Prostate gland (tissue), 2 donors: ENCODE measurements around the gene TUBB1. TPM values are rescaled to one million over a fixed set of nuclear protein-coding genes. Genes with fewer than 3 reads are reported as not detected.

ENCODE experiments used
- DNase-seq: peaks from one replicate; pipeline ENCODE4 v3.0.0-alpha.2; 2019; ENCODE audit warnings: low spot score
- H3K27ac ChIP-seq, 2 donors: fragments of 200-600 bp; sonication (generic); 2 replicates each; pipeline ENCODE4 v1.5.1; 2017 to 2019
- H3K27me3 ChIP-seq: fragments of 200-600 bp; sonication (generic); replicated peaks from 2 replicates; pipeline ENCODE4 v1.5.1; 2019; ENCODE audit not compliant: insufficient read depth
- H3K36me3 ChIP-seq, 2 donors: fragments of 200-600 bp; sonication (generic); 1 replicate in 1 of 2; 2 replicates in 1 of 2; pipeline versions ENCODE4 v1.5.1 to v1.8.1; 2017 to 2019
- H3K4me1 ChIP-seq: fragments of 200-600 bp; sonication (generic); replicated peaks from 2 replicates; pipeline ENCODE4 v1.5.1; 2019
- H3K4me3 ChIP-seq, 2 donors: fragments of 200-600 bp; sonication (generic); 2 replicates each; pipeline ENCODE4 v1.5.1; 2017 to 2019
- H3K9me3 ChIP-seq: fragments of 200-600 bp; sonication (generic); 2 replicates; pipeline ENCODE4 v1.5.1; 2017
- POLR2A ChIP-seq: fragments of 450-650 bp; IDR thresholded peaks from one replicate; pipeline ENCODE4 v1.6.1; 2016; ENCODE audit warnings: antibody characterized with exemption, mild to moderate bottlenecking
- POLR2AphosphoS5 ChIP-seq: sonication (generic); formaldehyde crosslinking; IDR thresholded peaks from one replicate; pipeline ENCODE4 v1.6.1; 2017; ENCODE audit warnings: antibody characterized with exemption
- WGBS: methylation state at CpG from one replicate; pipeline ENCODE4 v1.1.5; 2018; 5-methylcytosine and 5-hydroxymethylcytosine counted together
- intact Hi-C: fragments of 100-400 bp; cut with DNase I; formaldehyde crosslinking; loops from one replicate; pipeline ENCODE4 v1.14.2; 2022
- total RNA-seq, 2 donors: library from RNA; depleted of rRNA; stranded (reverse); fragments of >200 nt; gene quantifications; one replicate each; pipeline ENCODE4 v1.1.0, GENCODE V29; 2016
- TF ChIP-seq, protein P1 (sequence below), 4 experiments: fragments of 200-600 bp in 2 of 4; fragments of 450-650 bp in 2 of 4; sonication (generic) in 2 of 4; IDR thresholded peaks; 1 replicate in 3 of 4; 2 replicates in 1 of 4; pipeline ENCODE4 v1.5.1; 2016 to 2019; ENCODE audit warnings: antibody characterized with exemption in 4 of 4, mild to moderate bottlenecking in 2 of 4, moderate library complexity in 2 of 4

Gene TUBB1
- total RNA-seq, 2 donors from 2014 or later = not detected

DNA sequence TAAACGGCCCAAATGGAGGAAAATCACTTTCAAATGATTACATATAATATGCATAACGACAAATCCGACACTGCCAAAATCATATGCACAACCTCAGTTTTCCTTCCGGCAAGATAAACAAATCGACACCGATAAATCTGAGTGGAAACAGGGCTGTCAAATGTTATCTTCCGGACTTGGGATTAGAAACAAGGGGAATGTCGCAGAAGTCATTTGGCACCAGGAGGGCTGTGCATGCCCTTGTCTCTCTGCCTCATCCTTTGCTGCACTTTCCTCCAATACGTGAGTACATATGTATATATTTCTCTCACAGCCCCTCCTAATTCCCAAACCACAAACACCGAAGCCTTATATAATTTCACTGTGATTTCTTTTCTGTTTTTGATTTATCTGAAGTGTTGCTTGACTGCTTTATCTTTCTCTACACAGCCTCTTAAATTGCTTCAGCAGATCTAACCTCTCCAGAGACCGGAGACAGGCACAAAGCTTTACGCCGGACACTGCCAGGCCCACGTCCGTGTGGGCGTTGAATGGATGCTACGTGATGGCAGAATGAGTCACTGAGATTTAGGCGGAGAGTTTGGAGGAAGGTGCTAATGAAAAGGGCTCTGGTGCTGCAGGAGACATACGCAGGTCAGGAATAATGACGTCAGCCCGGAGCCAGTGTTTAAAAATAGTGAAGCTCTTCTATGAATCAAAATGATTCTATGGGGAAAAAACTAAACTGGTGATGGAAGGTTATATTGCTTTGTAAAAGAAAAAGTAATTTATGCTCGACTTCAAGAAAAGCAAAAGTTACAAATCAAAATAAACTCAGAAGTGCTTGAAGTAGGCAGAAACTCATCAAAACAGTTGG is 44.4 kb downstream of the TUBB1 start:
- Histone ChIP-seq H3K27ac (no peak overlapping the region), H3K9me3 (no peaks in the 10 kb centered on the region), H3K36me3 (no peaks in the 10 kb centered on the region), H3K27me3 (no peaks in the 10 kb centered on the region), H3K4me3 (no peak overlapping the region), H3K4me1 (no peaks in the 10 kb centered on the region)
- no peak for TF ChIP-seq POLR2A
- TF ChIP-seq POLR2AphosphoS5 = no peak
- TF ChIP-seq, protein P1, sequence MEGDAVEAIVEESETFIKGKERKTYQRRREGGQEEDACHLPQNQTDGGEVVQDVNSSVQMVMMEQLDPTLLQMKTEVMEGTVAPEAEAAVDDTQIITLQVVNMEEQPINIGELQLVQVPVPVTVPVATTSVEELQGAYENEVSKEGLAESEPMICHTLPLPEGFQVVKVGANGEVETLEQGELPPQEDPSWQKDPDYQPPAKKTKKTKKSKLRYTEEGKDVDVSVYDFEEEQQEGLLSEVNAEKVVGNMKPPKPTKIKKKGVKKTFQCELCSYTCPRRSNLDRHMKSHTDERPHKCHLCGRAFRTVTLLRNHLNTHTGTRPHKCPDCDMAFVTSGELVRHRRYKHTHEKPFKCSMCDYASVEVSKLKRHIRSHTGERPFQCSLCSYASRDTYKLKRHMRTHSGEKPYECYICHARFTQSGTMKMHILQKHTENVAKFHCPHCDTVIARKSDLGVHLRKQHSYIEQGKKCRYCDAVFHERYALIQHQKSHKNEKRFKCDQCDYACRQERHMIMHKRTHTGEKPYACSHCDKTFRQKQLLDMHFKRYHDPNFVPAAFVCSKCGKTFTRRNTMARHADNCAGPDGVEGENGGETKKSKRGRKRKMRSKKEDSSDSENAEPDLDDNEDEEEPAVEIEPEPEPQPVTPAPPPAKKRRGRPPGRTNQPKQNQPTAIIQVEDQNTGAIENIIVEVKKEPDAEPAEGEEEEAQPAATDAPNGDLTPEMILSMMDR (IDR thresholded peaks at IDR 0.05) = no peak
- WGBS = 51% methylated on average over 22 of the region's 22 CpGs
- no peak for DNase-seq
- intact Hi-C loops = no loop called here

DNA sequence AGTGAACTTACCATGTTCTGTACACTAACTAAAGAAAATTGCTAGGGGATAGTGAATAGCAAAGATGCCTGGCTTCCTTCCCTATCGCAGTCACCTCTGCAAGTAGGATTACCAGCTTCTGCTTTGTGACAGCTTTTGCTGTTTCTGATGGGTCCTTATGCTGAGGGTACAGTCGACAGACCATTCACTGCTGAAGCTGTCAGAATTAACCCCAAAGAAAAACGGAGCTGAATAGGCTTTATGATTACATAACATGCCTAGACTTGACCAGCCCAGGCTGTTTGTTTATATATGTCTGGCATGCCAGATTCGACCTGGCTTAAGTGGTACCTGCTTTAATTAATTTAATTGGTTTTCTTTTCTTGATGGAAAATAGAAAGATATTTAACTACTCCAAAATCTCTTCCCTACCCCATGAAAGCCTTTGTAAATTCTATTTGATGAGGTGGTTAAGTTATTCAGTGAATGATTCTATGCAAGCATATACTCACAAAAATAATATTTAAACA is 45.0 kb downstream of the TUBB1 start:
- intact Hi-C loops = no loop called here
- H3K36me3 ChIP-seq = no peaks in the 10 kb centered on the region
- no peaks in the 10 kb centered on the region for H3K27me3 ChIP-seq
- no peak overlapping the region for H3K4me3 ChIP-seq
- no peak for DNase-seq
- no peaks in the 10 kb centered on the region for H3K4me1 ChIP-seq
- TF ChIP-seq POLR2AphosphoS5 (no peak), POLR2A (no peak)
- H3K27ac ChIP-seq = no peak overlapping the region
- H3K9me3 ChIP-seq = no peaks in the 10 kb centered on the region
- 20% methylated on average over 4 of the region's 4 CpGs for WGBS

DNA sequence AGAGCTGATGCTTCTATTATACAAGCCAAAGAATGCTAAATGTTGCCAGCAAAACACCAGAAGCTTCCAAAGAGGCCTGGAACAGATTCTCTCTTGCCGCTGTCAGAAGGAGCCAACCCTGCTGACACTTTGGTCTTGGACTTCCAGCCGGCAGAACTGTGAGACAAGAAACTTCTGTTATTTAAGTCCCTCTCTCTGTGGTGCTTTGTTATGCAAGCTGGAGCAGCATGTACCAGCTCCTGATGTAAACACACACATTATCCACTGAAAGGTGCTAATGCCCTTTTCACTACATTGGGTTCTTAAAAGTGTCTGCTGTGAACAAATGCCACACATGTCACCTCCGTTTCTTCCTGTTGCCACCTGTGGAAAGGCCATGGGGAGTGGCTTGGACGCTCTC is 49.3 kb downstream of the TUBB1 start:
- TF ChIP-seq, protein P1 (IDR thresholded peaks at IDR 0.05) = no peak
- no peak for TF ChIP-seq POLR2A
- TF ChIP-seq POLR2AphosphoS5 = no peak
- H3K4me3 ChIP-seq = no peak overlapping the region
- no peaks in the 10 kb centered on the region for H3K27me3 ChIP-seq
- no peak for DNase-seq
- WGBS = 67% methylated on average over 4 of the region's 4 CpGs
- no peak overlapping the region for H3K27ac ChIP-seq
- H3K9me3 ChIP-seq = no peaks in the 10 kb centered on the region
- no peaks in the 10 kb centered on the region for H3K4me1 ChIP-seq
- no peaks in the 10 kb centered on the region for H3K36me3 ChIP-seq
- intact Hi-C loops = no loop called here

GRCh38 chr20:59069026-59069425 is 49.8 kb downstream of the TUBB1 start:
- no peak for DNase-seq
- TF ChIP-seq POLR2AphosphoS5 = no peak
- TF ChIP-seq, protein P1 (IDR thresholded peaks at IDR 0.05) = no peak
- no peak for TF ChIP-seq POLR2A
- Histone ChIP-seq H3K4me3 (no peak overlapping the region), H3K27ac (no peak overlapping the region), H3K36me3 (no peaks in the 10 kb centered on the region), H3K4me1 (no peaks in the 10 kb centered on the region), H3K9me3 (no peaks in the 10 kb centered on the region), H3K27me3 (no peaks in the 10 kb centered on the region)
- intact Hi-C loops = no loop called here
- WGBS = 32% methylated on average over 2 of the region's 2 CpGs

- Histone ChIP-seq H3K4me3 (no peak overlapping the region), H3K36me3 (no peaks in the 10 kb centered on the region), H3K27me3 (no peaks in the 10 kb centered on the region), H3K27ac (no peak overlapping the region), H3K4me1 (no peaks in the 10 kb centered on the region), H3K9me3 (no peaks in the 10 kb centered on the region)
- WGBS = 76% methylated on average over 1 of the region's 1 CpG
- intact Hi-C loops = no loop called here
- TF ChIP-seq POLR2AphosphoS5 (no peak), POLR2A (no peak)
- TF ChIP-seq, protein P1 (IDR thresholded peaks at IDR 0.05) = no peak
- no peak for DNase-seq
Observed at GRCh38 chr20:59071216-59071615, 52.0 kb downstream of the TUBB1 start.
